NCI-H526 (cell line): ENCODE measurements around the gene CUBN.
A peak's percentile ranks its signal among the peaks of the same experiment; 100 is the strongest.

ENCODE experiments used
- DNase-seq, 2 experiments: peaks; one replicate each; lab custom pipeline; 2025; lab: John Stamatoyannopoulos, UW

The CUBN gene

DNA sequence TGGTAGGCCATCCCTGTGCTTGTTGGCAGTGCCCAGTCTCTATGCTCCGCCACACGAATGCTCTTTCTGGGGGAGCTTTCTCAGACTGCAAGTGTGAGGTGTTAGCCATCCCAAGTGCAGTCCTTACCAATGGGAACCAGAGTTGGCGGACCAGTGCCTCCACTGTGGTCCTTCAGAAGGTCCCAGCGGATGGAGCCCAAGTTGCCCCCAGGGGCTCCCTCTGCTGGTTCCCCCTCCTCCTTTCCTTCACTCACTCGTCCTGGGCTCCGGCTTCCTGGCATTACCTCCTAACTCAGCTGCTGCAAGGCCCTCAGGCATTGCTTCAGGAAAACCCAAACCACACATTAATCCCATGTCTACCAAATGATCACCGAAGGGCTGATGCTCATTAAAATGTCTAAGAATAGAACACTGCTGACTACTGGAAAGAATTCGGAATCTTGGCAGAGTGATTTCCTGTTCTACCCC lies 139.8 kb downstream of the CUBN start:
- no peak for DNase-seq

DNA sequence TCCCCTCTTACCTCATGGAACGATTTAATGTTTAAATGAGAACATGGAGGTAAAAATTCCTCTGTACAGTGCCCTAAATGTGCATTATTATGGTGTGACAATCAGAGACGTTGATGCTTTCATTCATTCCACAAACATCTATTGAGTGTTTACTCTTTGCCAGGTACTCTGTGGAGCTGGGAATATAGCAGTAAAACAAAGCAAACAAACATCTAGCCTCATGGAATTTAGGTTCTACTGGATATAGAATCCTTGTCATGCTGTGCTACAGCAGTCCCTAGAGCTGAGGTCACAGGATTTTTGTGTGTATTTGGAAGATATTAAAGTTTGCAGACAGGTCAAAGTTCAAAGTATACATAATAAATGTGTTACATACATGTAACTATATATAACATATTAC lies 140.7 kb downstream of the CUBN start:
- DNase-seq, result no peak

DNA sequence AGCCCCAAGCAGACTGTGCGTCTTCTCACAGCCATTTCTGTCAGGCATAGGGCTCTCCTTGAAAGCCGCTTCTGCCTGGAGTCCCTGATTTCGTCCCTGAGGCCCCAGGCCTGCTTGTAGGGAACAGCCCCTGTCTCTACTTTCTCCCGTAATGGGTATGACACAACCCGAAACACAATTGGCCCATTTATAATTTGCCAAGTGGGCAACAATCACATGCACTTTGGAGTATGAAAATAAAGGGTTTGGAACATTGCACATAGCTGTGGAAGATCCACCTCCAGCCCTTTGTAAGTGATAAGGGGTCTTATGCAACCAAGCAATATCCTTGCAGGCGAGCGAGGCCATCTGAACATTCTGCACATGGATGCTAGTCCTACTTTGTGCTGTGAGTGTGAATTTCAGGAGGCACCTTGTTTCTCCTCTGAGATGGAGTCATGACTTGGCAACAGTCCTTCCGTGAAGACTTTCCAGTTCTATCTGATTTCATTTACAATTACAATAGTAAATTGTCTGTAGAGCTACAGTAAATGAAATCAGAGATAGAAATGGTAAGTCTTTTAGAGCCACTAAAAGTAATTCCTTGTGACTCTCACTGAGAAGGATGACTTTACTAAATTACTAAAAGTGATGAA lies 141.5 kb downstream of the CUBN start:
- no peak for DNase-seq

DNA sequence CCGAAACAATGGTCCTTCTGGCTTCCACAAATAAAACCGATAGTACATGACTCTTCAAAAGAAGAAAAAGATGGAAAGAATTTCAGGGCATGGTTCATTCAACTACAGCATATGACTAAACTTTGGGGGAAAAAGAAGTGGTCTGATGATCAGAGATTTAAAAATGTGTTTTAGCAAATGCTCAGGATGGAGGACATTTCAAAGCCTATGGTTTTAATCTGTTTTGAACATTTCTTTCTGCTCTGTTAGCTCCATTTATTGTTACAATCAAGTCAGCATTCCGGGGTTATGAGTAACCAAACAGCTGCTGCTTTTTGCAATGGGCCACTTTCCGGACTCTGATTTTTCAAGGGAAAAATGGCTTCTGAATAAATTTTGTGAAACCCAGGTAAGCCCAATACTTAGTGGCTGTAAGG lies 142.4 kb downstream of the CUBN start:
- DNase-seq, result no peak

DNA sequence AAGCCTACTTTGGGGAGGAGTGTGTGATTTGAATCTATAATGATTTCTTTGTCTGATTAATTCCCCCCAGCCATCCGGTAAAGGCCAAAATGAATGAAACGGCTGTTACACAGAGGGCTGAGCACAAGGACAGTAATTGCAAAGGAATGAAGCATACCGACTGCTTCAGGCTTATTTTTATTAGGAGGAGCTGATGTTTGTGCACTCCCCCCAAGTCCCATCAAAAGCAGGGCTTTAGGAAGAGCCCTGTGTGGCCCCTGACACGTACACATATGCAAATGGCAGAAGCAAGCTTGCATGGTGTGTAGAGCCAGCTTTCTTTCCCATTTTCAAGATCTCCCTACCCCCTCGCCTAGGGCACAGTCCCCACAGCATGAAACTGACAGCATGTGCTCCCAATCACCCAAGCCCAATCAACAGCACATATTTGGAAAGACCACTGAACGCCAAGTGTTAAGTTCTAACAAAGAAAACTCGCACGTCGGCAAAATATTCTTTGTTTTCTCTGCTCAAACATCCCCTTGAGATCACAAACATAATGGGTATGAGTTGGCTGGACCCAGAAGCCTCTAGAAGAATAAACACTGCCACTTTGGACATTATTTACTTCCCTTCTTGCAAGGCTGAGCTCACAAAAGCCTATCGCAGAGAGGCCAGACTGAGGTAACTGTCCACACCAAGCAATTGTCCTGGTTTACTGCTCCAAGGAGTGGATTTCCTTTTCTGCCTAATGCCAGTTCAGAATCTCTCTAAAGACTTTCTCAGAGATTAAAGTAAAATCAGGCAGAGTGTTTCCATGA lies 143.0 kb downstream of the CUBN start:
- DNase-seq, result peak in 1 of 2 experiments; percentile 7

DNA sequence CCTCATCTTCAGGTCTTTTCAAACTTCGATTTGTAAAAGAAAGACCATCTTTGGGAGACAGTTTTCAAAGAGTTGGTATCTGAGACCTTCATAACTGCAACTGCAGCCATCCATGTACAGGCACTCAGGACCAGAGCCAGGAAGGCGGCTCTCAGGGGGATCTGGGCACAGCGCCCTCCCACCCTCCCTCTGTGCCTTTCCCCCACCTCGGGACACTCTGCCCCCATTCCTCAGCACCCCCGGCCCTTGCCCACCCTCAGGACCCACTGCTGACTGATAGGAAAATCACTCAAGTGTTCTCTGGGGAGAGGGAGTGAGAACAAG lies 143.6 kb downstream of the CUBN start:
- DNase-seq, result no peak

DNA sequence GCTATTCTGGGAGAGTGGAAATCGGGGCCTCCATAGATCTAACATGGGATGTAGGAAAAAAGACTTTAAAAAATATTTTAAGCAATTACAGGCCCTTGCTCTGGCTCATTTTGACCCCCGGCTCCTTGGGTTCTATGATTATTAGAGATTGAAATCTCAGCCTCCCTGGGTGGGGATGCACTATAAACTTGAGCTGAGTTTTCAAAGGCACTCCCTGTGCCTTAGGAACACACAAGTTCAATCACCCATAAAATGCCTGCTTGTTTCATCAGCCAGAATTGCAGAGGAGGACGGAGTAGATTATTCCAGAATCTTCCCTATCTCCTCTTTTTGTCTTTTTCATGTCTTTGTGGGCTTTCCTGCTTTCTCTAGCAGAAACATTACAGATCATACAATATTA lies 145.4 kb downstream of the CUBN start:
- DNase-seq, result no peak

DNA sequence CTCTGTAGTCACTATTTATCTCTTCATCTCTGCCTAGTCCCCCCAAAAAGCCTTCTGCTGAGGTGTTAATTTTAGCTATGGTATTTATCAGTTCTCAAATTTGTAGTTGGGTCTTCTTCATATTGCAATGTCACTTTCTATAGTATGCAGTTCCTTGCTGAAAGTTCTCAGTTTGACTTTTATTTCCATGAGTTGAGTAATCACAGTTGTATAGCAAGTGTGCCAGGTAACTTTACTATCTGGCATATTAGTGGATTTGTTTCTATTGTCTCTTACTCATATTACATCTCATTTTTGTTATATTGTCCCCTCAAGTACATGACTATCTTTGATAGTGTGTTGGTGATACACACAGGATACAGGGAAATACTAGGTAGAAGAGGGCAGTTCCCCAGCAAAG lies 152.8 kb downstream of the CUBN start:
- DNase-seq, result no peak

DNA sequence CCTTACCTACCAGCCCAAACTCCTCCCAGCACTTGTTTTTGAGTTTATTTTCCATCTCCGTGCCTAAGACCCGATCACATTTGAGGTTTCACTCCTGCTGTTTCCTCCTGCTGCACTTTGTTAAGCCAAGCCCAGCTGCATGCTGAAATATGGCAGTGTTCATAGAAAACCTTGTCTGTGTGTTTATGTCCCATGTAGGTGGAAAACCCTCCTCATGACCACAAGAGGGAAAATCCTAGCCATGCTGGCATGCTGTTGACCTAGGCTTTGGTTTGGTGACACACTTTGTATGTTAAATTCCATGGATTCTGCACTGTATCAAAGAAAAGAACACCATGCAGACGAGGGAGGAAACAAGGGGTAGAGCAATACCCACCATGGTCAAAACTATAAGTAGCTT lies 154.4 kb downstream of the CUBN start:
- no peak for DNase-seq

DNA sequence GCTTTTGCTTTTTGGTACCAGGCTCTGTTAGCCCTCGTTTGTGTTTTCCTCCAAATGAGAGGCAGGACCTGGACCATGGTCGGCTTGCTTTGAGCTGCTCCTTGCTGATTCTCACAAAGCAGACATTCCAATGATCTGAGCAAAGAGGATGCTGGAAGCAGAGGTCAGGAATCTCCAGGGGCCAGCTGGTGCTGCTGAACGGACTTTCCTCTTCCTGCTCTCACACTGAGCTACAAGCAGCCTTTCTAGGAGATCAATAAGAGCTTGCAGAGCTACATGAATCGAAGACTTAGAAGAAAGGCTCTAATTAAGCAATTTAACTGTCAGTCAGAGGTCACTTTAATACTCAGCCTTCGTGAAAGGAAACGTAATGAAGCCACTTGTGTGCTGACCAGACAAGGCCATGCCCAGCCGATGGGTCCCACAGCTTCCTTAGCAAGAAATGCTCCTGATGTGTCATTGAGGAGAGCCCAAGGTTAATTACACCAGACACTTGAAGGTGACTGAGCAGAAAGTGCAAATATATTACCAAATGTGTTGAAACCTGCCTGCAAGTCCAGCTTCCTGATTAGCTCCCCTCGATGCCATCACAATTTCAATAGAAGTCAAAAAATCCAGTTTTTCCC lies 161.1 kb downstream of the CUBN start:
- DNase-seq, result no peak

DNA sequence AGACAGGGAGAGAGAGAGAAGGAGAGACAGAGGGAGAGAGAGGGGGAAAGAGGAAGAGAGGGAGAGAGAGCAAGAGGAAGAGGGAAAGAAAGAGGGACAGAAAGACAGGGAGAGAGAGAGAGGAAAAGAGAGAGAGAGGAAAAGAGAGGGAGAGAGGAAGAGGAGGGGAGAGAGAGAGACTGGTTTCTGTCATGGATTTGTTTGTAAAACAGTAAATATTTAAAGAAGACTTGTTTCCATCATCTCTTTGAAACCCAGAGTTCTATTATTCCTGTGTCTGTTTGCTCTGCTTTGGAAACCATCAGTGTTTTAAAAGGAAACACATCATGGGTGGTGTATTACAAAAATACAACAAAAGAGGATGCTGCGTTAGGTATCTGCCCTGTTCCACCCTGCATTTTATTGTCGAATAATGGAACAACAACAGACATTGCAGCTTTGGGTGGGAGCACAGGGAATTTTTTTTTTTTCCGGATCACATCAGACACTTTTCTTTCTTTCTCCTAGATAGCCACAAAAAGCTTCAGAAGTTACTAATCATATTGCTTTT lies 161.7 kb downstream of the CUBN start:
- DNase-seq, result no peak

DNA sequence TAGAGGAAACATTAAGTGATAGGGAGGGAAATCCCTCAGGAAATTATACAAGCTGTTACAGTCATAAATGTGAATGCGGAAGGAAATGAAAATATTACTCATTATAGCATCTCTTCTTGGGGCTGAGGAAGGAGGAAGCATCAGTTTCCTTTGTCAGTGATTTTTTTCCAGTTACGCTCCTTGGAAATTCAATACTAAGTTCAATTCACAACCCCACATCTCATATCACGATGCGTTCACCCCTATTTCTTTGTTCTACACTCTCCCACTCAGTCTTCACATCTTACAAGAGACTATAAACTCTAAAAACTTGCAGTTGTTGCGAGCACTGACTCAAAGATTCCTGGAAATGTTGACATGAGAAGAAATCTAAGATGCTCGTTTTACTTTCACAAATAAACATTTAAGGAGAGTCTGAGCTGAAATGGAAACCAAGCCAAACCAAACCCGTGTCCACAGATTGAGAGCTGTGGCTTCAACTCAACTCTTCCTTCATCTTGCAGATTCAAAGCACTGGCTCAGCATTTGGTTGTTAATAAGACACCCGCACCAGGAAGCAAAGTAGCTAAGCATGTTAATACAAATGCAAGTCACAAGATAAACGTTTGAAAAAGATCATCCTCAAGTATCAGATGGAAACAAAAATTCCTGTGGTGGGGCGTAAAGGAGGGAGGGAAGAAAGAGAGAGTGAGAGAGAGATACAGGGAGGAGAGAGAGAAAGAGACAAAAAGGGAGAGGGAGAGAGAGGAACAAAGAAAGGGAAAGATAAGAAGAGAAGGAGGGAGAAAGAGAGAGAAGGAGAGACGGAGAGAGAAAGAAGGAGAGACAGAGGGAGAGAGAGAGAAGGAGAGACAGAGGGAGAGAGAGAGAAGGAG lies 162.4 kb downstream of the CUBN start:
- no peak for DNase-seq

DNA sequence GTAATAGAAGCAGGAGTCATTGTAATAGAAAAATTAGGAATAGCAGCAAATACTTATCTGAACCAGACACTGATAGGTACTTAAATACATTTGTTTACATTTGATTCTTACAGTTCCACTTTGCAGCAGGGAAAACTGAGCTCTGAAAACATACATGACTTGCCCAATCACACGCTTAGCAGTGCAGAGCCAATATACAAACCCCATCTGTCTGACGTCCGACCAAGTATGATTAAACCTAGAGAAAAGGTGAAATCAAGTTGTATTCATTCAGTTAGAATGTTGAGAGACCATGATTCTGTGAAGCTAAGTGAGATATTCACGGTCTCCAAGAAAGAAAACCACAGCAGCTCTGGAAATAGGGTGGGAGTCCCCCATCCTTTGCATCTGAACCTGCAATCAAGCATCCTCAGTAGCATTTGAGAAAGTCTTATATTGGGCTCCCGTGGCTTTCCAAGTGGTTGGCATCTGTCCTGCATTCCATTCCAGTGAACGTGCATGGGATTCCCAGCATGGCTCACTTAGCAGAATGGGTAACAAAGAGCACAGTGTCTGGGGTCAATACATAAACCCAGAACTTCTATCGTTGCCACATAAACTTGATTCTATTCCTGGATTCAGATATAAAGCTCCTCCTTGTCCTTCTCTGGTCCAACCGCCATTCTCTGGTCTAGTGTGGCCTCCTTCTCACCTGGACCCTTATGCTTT lies 163.7 kb downstream of the CUBN start:
- no peak for DNase-seq

DNA sequence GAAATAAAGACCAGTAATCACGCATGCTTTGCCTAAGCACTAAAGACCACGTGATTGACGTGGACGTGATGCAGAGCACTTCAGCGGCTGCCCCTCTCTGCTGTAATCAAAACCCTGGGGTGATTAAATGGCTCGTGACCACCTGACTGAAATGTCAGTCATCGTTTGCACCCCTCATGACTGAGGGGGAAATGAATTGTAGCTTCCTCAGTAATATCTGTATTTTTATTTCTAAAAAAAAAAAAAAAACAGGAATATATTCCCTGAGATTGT lies 164.3 kb downstream of the CUBN start:
- DNase-seq, result no peak

DNA sequence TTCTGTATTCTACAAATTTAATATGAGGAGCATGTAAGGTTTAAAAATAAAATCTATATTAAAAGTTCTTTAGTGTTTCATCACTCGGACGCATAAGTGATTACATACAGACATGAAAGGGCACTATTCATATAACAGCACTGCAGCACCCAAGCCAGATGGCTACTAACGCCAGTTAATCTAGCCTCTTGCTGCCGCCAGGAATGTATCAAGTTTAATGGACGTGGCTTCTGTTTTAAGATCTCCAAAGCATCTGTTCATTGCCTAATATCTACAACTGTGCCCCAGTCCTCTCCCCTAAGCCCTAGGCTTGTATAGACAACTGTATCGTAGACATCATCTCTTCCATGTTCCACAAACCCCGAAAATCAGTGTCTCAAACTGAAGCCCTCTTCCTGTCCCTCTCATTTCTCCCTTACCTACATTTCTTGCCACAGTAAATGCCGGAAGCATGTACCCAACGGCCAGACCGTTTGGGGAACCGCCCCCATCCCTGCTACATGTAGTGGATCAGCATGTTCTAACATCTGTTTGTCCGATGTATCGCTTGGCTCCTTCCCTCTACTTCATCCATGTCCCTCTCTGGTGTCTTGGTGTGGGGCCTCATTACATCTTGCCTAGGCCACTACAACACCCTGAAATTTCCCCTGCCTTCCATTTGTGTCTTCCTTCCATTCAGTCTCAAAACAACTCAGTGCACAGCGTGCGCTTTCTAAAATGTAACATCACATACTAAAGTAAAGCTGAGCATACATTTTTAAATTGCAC lies 164.9 kb downstream of the CUBN start:
- no peak for DNase-seq

DNA sequence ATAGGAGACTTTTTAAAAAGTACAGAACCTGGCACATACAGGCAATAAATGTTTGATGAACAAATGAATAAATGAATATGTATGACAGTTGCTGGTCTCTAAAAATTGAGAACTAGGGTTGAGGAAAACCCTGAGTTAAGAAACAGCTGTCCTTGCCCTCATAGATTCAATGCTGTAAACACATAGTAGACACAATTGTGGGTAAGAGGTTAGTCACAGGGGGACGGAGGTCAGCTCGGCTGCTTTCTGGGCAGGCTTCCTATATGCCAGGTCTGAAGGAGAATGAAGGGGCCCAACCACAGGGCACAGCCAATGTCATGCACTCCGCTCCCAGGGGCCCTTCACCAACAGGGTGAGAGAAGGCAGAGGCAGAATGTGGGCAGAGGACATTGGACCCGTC lies 169.1 kb downstream of the CUBN start:
- DNase-seq, result no peak

DNA sequence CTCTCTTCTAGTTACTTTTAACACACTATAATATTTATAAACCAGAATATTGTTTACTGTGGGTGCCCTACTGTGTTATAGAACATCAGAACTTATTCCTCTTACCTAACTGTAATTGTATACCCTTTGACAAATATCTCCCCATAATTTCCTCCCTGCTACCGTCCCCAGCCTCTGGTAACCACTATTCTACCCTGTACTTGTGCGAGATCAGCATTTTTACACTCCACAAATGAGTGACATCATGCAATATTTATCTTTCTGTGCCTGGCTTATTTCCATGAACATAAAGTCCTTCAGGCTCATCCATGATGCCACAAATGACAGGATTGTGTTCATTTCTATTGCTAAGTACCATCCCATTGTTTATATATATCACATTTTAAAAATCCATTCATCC lies 172.6 kb downstream of the CUBN start:
- no peak for DNase-seq

DNA sequence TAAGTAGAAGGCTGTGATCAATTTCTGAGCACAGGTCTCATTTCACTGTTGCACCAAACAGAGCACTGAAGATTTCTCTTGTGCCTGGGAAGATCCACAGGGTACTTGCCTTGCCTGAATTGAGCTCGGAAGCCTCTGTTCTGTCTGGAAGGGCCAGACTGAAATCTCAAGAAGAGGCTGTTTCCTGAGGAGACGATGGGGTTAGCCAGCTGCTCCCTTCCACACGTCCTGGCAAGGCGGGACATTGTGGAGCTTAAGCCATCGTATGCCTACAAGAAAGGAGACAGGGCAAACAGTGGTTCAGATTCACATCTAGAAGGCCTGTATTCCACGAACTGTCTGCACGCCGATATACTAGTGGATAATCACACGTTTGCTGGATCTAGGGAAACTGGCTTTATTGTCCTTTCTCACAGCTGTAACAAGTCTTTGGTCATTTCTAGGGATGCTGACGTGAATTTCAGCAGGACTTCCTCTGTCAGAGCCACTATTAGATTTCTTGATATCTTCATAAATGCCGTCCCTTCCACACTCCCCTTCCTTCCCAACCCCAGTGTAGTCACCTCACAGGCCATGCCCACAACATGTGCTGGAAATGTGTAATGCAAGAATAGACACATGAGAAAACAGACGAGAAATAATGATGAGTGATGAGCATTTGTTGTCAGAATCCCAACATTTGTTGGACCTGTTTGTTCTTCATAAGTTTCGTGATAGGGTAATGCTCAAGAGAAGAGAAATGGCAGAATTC lies 175.2 kb downstream of the CUBN start:
- no peak for DNase-seq

DNA sequence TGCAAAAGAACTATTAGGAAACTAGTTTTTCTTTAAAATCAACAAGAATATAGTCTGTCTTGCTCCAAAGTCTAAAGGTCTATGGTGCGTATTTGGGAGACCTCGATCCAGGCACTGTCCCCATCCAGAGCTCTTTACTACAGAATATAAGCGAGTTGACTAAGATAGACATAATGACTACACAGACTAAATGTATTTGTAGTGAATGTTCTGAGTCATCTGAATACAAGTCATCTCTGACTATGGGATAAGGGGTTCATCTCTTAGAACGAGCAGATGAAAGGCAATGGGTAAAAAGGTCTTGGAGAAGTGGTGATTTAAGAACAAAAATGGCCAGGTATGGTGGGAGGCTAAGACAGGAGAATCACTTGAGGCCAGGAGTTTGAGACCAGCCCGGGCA lies 176.3 kb downstream of the CUBN start:
- DNase-seq, result no peak

DNA sequence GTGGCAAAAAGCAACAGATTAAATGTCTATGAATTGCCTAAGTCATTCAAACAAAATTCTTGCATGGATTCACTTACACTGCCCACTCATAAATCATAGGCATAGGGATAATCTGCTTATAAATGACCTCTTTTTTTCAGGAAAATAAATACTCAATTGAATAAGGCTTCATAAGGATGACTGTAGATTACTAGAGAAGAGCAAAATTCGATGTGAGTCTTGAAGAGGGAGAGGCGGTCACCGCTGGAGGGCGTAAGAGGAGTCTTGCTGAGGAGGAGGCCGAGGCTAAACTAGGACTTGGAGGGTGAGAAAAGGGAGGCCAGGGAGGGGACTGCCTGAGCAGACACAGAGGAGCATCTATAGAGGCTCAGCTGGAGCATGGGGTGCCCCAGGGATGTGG lies 177.0 kb downstream of the CUBN start:
- DNase-seq, result no peak
